GM12873 (cell line): Measurements from ENCODE around the gene METTL21C.

ENCODE experiments used
- CTCF ChIP-seq: IDR thresholded peaks from 2 replicates; pipeline ENCODE4 v1.5.1; 2012; ENCODE audit warnings: low read depth, mild to moderate bottlenecking, moderate library complexity, low read length, control low read depth; ENCODE audit not compliant: insufficient read depth; ENCODE audit errors: missing control alignments

The METTL21C gene

GRCh38 chr13:102697264-102697663 lies 2.4 kb upstream of the METTL21C start:
- TF ChIP-seq CTCF, result no peak

- no peak for TF ChIP-seq CTCF
These were observed 1.6 kb upstream of the METTL21C start for GRCh38 chr13:102696465-102696864.

GRCh38 chr13:102693776-102694175 lies 1.1 kb downstream of the METTL21C start:
- no peak for TF ChIP-seq CTCF

GRCh38 chr13:102693250-102693649 lies 1.6 kb downstream of the METTL21C start:
- no peak for TF ChIP-seq CTCF

- no peak for TF ChIP-seq CTCF
These were observed 2.4 kb downstream of the METTL21C start for GRCh38 chr13:102692491-102692826.

GRCh38 chr13:102690883-102691282 lies 4.0 kb downstream of the METTL21C start:
- no peak for TF ChIP-seq CTCF

GRCh38 chr13:102688306-102688973 lies 6.4 kb downstream of the METTL21C start:
- no peak for TF ChIP-seq CTCF
